ENCODE data around the gene FTSJ1.
A peak's percentile ranks its signal among the peaks of the same experiment; 100 is the strongest.

Gene FTSJ1

DNA sequence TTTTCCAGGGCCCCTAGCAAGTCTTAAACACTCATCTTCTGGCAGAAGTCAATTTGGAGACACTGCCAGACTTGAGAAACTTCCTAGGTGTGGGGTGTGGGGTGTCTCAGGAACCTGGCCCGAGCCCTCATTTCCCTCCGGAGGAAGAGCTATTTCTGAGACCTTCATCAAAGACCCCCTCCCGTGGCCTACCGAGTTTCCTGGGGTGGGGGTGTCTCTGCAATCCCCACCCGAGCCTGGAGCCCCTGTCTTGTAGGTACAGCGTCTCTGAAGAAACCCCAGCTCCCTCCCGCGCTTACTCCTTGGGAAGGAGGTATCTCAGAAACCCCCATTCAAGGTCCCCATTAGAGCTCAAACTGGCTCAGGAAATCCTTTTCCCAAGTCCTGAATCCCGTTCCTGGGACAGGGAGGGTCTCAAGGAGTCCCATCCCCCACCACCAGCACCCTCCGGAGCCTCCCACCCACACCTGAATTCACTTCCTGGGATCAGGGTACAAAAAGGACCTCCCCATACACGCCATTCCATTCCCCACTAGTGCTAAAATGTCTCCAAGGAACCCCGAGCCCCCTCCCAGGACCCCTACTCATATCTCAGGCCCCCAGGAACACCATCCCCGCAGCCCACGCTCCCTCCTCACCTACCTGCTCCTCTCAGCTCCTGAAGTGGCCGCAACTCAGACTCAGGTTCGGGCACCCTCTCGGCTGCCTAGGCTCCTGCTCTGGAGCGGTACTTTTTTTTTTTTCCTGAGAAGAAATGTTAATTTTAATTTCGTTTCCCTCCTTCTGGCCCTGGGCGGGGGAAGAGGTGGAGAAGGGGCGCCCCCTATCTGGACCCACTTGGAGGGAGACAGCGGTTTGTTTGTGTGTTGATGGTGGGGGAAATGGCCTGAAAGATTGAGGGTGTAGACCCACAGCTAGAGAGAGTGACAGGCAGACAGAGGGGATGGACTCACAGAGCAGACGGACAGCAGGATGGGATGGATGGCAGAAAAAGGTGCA is 7.0 kb upstream of the FTSJ1 start:
- peak; percentile 80 for DNase-seq
- in situ Hi-C loops (cut with MboI; ENCODE audit: low pct_unique_long_range_greater_than_20kb, low sequenced_read_pairs): no loop called here

DNA sequence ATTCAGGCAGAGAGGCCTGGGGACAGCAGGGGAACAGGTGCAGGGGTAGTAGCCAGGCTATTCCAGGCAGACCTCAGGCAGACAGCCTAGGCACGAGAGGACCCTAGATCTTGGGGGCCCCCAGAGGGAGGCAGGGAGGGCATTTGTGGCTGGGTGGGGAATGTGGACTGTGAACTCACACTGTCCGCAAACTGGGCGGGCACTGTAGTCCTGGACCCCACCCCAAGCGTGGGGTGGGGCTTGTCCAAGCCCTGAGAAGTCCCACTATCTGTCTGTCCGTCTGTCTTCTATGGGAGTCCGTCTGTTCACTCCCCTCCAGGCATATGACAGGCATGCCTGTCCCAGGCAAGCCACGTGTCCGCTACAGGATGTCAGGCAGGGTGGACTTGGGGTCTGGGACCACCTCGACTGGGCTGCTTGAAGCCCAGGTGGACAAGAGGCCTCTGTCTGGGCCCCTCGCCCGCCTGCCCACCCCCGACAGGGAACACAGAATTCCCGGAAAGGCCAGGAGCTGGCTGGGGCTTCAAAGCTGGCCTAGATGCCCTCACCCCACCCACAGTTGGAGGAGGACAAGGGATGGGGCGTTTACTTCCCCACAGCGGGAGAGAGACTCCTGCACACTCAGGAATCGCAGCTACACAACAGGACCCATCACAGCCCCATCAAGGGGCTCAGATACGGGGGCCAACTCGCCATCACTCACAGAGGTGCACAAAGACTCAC is 5.7 kb upstream of the FTSJ1 start, which contains the start of gene SLC38A5:
Gene SLC38A5 (minus strand): TSS at position 151 of the 723 bp plus-strand sequence. CDS start 2,336 bp downstream, outside the sequence.
- in situ Hi-C loops (cut with MboI; ENCODE audit: low pct_unique_long_range_greater_than_20kb, low sequenced_read_pairs): no loop called here
- no peak for DNase-seq

DNA sequence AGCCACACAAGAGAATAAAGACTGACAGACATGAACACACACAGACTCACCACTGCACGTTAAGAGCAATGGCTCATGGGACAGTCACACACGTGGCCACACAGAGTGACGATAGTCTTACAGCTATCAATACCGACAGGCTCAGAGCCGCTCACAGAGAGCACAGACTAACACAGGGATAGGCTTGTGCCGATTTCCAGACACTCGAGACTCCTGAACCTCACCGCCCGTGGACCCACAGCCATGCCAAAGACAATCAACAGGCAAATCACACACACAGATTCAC is 5.2 kb upstream of the FTSJ1 start:
- no peak for DNase-seq
- in situ Hi-C loops (cut with MboI; ENCODE audit: low pct_unique_long_range_greater_than_20kb, low sequenced_read_pairs): no loop called here

DNA sequence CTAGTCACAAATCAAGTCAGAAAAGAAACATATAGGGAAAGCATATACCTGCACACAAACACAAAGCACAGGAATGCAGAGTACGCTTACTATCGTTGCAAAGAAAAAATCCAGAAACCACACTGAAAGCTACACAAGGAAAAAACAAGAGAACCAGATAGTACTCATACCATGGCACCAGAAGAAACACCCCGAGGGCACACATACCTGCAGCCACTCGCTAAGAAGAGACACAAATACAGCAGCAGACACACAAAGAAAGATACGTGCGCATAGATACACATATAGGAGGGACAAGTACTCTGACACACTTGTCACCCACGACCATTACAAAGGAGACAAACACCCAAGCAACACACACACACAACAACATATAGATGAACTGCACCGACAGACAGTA is 4.5 kb upstream of the FTSJ1 start:
- DNase-seq: no peak
- in situ Hi-C loops (cut with MboI; ENCODE audit: low pct_unique_long_range_greater_than_20kb, low sequenced_read_pairs): no loop called here

DNA sequence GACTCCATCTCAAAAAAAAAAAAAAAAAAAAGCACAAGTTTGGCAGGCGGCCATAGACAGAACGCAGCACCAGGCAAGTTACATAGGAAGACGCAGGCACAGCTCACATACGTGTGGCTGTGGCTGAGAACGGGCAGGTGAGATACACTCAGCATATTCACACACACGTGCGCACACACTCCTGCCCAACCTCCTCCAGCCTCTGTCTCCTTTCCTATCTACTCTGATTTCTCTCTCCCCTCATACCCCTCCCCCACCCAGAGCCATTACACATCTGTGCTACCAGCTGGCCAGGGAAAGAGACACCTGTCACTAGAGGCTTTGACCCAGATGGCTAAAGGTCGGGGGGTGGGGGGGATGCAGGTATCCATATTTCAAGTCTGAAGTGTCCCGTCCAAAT is 3.8 kb upstream of the FTSJ1 start:
- no peak for DNase-seq
- in situ Hi-C loops (cut with MboI; ENCODE audit: low pct_unique_long_range_greater_than_20kb, low sequenced_read_pairs): no loop called here

DNA sequence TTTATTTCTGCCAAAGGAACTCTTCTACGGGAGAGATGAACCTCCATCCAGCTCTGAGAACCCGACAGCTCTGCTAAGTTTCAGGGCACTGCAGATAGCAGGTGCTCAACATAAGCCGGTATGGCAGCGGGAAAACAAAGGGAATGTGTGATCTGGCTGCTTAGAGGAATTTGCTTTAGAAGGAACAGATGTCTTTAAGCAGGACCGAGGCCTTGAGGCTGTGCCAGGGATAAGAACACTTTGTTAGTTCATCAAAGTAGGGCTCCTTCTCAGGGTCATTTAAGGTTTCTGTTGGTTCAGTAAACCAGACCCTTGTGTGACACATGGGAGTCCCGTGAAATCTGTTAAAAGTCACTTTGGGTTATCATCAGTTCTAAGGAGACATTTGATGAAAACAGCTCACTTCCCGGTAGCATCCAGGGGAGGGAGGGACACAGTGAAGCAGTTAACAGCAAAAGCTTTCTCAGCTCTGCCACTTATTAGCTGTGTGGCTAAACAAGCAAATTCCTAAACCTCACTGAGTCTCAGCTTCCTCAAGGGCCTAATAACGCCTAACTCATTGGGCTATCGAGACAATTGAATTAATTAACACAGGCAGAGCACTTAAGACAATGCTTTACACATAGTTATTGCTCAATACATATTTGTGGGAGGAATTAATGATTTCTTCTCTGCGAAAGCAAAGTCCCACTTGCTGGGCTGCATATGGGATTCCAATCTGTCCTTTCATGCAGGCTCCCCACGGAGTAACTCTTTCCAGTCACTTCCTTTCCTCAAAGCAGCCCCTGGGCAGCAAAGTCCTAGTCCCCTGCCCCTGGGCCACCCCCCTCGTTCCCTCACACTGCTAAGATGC is 2.9 kb upstream of the FTSJ1 start:
- in situ Hi-C loops (cut with MboI; ENCODE audit: low pct_unique_long_range_greater_than_20kb, low sequenced_read_pairs): no loop called here
- no peak for DNase-seq

DNA sequence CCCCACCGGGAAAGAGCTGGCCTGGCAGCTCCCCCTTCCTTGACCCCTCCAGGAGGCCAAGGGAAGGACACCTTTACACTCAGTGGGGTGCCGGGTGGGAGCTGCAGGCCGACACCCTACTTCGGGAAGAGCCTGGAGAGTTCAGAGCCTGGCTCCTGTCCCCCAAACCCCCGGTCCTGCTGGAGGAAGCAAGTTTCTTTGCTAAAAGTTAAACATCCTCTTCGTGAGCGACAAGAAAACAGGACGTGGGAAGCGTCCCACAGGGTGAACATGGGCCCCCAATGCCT is 2.4 kb upstream of the FTSJ1 start:
- in situ Hi-C loops (cut with MboI; ENCODE audit: low pct_unique_long_range_greater_than_20kb, low sequenced_read_pairs): no loop called here
- DNase-seq: no peak

DNA sequence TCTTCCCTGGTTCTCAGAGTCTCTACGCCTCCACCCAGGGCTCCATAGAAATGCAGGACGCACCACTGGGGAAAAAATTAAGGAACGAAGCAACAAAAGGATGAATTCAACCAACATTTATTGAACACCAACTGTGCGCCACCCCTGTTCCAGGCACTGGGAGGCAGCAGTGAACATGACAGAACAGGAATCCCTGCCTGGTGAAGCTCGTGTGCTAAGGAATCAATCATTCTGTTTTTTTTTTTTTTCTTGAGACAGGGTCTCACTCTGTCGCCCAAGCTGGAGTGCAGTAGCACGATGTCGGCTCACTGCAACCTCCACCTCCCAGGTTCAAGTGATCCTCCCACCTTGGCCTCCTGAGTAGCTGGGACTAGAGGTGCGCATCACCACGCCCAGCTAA is 1.9 kb upstream of the FTSJ1 start:
- in situ Hi-C loops (cut with MboI; ENCODE audit: low pct_unique_long_range_greater_than_20kb, low sequenced_read_pairs): no loop called here
- DNase-seq: peak; percentile 66

DNA sequence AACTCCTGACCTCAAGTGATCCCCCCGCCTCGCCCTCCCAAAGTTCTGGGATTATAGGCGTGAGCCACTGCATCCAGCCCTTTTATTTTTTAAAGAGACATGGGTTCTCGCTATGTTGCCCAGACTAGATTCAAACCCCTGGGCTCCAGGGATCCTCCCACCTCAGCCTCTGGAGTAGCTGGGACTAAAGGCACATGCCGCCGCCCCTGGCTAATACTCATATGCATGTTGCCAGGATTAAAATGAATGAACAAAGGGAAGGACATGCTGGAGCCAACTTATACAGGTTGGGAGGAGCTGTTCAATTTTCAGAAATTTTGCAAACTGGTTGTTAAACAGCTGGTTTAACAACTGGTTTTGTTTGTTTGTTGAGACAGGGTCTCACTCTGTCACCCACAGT is 1.4 kb upstream of the FTSJ1 start:
- no peak for DNase-seq
- in situ Hi-C loops (cut with MboI; ENCODE audit: low pct_unique_long_range_greater_than_20kb, low sequenced_read_pairs): no loop called here

DNA sequence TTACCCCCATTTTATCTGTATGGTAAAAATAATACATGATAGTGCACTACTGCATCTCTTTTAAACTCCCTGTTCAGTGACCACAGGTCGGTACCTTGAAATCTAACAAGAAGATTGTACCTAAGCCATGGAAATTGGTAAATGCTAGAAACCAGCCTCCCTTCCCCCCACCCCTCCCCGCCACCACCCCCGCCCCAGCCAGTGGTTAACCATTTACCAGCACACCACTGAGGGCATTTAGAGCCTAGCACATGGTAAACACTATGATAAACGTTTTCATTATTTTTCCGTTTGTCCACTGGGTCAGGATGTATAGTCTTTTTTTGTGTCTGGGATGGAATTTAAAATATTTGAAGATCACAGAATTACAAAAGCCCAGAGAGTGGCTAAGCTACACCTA is 703 bp upstream of the FTSJ1 start:
- no peak for DNase-seq
- in situ Hi-C loops (cut with MboI; ENCODE audit: low pct_unique_long_range_greater_than_20kb, low sequenced_read_pairs): no loop called here

DNA sequence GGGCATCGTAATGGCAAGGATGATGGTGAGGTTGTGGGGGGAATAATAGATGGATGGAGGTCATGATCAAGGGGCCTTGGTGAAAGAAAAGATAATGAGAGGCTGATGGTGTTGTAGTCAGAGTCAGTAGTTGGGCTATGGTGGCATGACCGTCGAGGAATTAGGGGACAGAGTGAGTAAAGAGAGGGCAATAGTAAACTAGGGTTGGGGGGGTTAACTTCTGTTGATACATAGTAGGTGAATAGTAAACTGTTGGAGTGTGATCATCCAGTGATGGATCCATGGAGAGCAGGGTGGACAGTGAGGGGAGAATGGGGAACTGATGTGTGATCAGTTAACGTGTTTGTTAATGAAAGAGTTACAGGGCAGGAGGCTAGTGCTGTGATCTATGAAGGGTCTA is 920 bp downstream of the FTSJ1 start:
- in situ Hi-C loops (cut with MboI; ENCODE audit: low pct_unique_long_range_greater_than_20kb, low sequenced_read_pairs): no loop called here
- DNase-seq: no peak

DNA sequence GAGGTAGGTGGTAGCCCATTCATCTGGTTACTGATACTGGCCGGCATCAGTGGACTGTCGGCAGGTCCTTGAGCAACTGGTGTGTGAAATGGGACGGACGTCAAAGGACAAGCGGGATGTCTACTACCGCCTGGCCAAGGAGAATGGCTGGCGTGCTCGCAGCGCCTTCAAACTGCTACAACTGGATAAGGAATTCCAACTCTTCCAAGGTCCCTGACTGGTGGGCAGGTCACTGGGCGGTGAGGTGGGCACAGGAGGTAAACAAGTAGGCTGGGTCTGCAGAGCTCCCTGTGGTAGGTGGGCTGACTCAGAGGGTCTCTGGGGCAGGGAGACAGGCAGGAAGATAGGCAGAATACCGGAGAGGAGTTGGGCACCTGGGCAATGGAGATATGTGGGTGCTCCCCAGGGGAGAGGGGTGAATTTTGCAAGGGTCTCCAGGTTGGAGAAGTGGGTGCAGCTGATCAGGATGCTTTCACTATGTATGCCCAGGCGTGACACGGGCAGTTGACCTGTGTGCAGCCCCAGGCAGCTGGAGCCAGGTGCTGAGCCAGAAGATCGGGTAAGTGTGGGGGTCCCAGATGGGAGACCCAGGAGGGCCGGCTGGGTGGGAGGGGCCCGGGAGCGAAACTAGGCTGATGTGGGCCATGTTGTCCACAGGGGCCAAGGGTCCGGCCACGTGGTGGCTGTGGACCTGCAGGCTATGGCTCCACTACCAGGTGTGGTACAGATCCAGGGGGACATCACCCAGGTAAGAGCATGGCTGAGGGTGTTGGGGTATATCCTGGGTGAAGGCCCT is 2.2 kb downstream of the FTSJ1 start:
- DNase-seq: no peak
- in situ Hi-C loops (cut with MboI; ENCODE audit: low pct_unique_long_range_greater_than_20kb, low sequenced_read_pairs): no loop called here

DNA sequence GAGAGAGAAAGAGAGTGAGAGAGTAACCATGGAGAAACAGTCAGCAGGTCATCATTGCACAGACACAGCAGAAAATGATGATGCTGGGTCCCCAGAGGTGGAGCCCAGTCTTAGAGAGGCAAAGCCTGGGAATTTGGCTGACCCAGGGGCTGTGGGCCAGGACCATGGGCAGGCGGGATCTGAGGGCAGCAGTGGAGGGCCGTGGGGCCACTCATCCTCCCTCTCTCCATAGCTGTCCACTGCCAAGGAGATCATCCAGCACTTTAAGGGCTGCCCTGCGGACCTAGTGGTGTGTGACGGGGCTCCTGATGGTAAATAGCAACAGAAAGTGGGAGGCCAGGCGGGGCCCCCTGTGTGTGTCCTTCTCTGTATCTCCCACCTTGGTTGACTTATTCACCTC is 2.8 kb downstream of the FTSJ1 start:
- DNase-seq: no peak
- in situ Hi-C loops (cut with MboI; ENCODE audit: low pct_unique_long_range_greater_than_20kb, low sequenced_read_pairs): no loop called here

DNA sequence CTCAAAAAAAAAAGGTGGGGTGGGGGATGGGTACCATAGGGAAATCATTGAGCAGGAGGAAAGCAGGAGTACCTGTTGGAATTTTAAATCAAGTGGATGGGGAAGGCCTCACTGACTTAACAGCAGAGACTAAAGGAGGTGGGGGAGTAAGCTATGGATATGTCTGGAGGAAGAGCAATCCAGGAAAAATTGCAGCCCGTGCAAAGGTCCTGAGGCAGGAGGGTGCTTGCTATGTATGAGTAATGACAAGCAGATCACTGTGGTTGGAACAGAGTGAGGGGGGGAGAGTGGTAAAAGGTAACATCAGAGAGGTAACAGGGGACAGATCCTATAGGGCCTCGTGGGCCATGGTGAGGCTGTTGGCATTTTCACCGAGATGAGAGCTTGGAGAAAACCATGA is 4.1 kb downstream of the FTSJ1 start:
- DNase-seq: no peak
- in situ Hi-C loops (cut with MboI; ENCODE audit: low pct_unique_long_range_greater_than_20kb, low sequenced_read_pairs): no loop called here

DNA sequence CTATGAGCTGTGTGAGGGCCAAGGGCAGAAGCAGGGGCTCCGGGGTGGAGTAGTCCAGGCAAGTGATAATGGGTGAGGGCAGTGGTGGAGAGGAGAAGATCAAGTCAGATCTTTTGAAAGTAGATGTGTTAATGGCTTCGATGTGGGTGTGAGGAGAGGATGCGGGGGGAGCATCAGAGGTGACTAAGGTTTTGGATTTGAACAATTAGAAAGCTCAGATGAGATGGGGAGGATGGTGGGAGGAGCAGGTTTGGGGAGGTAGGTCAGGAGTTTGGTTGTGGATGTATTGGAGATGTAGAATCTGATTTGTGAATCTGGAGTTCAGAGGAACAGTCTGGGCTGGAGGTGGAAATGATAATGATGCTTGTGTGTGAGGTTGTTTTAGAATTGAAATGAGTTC is 4.6 kb downstream of the FTSJ1 start:
- DNase-seq: no peak
- in situ Hi-C loops (cut with MboI; ENCODE audit: low pct_unique_long_range_greater_than_20kb, low sequenced_read_pairs): no loop called here

DNA sequence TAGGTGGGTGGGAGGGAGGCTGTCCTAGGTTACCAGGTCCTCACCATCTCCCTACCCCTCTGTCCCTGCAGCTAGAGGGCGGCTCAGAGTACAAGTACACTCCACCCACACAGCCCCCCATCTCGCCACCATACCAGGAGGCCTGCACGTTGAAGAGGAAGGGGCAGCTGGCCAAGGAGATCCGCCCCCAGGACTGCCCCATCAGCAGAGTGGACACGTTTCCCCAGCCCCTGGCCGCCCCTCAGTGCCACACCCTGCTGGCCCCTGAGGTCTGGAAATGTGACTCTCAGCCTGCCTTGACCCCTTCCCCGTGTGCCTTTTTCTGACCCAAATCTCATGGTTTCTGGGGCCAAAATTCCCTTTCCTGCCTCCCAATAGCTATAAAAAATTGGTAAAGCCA is 6.5 kb downstream of the FTSJ1 start:
- DNase-seq: no peak
- in situ Hi-C loops (cut with MboI; ENCODE audit: low pct_unique_long_range_greater_than_20kb, low sequenced_read_pairs): no loop called here

DNA sequence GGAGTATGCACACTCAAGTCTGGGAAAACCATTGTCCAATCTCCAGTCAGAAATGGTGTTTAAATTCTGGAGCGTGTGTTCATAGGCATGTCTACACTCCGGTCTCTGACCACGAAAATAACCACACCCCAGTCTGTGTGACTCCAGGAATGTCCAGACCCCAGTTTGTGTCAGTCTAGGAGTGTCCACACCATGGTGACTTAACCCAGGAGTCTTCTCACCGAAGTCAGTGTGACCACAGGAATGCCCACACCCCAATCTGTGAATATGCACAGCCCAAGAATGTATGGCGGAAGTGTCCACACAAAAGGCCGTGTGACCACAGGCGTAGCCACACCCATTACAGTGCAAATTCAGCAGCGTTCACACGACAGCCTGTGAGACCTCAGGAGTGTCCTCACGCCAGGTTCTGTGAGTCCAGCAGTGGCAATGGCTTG is 11.4 kb downstream of the FTSJ1 start:
- in situ Hi-C loops (cut with MboI; ENCODE audit: low pct_unique_long_range_greater_than_20kb, low sequenced_read_pairs): no loop called here
- DNase-seq: no peak

DNA sequence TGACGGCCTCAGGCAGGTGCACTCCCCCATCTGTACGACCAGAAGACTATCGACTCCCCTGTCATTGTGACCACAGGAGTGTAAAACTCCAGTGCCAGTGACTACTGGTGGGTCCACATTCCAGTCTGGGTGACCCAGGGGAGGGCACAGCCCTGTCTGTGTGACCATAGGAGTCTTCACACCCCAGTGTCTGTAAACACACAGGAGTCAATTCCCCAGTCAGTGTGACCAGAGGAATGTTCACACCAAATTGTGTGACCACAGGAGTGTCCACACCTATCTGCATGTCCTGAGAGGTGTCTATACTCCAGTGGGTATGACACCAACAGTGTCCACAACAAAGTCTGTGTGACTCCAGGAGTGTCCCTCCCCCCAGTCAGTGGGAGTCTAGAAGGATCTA is 12.0 kb downstream of the FTSJ1 start:
- no peak for DNase-seq
- in situ Hi-C loops (cut with MboI; ENCODE audit: low pct_unique_long_range_greater_than_20kb, low sequenced_read_pairs): no loop called here

DNA sequence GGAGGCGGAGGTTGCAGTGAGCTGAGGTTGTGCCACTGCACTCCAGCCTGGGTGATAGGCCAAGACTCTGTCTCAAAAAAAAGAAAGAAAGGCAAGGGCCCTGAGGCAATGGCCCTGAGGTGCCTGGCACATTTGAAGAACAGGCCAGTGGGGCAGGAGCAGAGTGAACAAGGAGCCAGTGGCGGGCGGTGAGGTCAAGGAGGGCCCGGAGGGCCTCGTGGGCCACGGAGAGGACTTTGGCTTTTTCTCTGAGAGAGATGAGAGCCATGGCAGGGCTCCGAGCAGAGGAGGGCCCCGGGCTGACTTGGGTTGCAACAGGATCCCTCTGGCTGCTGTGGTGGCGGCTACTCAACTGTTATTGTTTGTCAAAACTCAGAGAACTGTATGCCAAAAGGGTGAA is 13.3 kb downstream of the FTSJ1 start:
- in situ Hi-C loops (cut with MboI; ENCODE audit: low pct_unique_long_range_greater_than_20kb, low sequenced_read_pairs): no loop called here

More for the DNA sequence above, 13.3 kb downstream of the FTSJ1 start:
- no peak for DNase-seq

Measured in KBM-7 (cell line).